Stimulated activated CD8-positive, alpha-beta memory T cell treated with anti-CD3 and anti-CD28 coated beads, Interleukin-7, amount 100 ng/mL, for 1 hour (primary cell): ENCODE measurements around the gene DEFB108B.
"Not testable (repeated sequence)": the region's sequence is repeated elsewhere in the genome, so short reads cannot be mapped to it uniquely, and the experiment has no call there.

Experiments used
- DNase-seq, 2 donors: peaks; one replicate each; pipeline ENCODE4 v3.0.0-alpha.2; 2020; ENCODE audit warnings: low read depth in 2 of 2

DEFB108B gene, protein sequence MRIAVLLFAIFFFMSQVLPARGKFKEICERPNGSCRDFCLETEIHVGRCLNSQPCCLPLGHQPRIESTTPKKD

DNA sequence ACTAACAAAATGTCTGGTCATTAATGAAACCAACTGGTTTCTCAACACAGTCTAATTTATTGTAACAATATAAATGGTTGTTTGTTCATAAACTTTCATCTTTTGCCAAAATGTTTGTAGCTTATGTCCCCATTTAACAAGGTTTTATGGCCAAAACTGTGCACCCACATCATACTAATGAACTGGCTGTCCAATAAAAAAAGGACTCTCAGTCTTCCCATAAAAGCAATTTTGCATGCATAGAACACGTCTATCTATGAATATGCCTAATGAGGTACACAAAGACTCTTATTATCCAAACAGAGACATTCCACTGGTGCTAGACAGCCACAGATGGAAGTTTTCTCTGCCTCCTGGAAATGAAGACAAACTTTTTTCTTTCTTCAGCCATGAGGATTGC lies at the start of gene DEFB108B:
Gene DEFB108B, plus strand, starts transcription at position 390 of the 400 bp plus-strand sequence. Its CDS starts 0 bp downstream, at position 390.
- not testable (repeated sequence) for DNase-seq

GRCh38 chr11:71786114-71786847 lies 46.7 kb upstream of the DEFB108B start:
- DNase-seq = not testable (repeated sequence)

GRCh38 chr11:71786848-71787097 lies 46.2 kb upstream of the DEFB108B start:
- DNase-seq = peak; percentile 92 to 98

DNA sequence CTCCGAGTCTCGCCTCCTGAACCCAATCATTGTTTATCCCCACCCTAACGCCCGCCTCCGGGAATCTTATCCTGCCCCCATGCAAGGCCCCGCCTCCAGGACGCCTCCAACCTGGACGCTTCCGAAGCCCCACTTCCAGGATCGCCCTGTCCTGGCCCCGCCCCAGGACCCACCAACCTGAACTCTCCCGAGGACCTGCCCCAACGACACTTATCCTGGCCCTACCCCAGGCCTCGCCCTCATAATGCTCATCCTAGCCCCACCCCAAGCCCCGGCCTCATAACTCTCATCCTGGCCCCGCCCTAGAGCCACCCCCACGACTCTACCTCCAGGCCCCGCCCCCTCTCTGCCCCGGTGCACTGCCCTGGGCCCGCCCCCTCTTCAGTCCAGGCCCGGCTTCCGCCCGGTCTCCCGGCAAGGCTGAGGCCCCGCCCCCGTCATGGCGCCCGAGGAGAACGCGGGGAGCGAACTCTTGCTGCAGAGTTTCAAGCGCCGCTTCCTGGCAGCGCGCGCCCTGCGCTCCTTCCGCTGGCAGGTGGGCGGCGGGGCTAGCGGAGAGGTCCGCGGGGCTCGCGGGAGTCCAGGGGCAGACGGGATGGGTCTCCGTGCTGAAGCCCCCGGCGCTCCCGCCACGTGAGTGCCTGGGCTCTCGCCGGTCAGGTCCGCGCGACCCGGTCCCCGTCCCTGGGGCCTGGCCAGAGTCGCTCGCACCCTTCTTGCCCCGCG lies 45.7 kb upstream of the DEFB108B start:
- peak; percentile 69 to 74 for DNase-seq

- DNase-seq = not testable (repeated sequence)
Measured at GRCh38 chr11:71787824-71788454, 45.1 kb upstream of the DEFB108B start.

DNA sequence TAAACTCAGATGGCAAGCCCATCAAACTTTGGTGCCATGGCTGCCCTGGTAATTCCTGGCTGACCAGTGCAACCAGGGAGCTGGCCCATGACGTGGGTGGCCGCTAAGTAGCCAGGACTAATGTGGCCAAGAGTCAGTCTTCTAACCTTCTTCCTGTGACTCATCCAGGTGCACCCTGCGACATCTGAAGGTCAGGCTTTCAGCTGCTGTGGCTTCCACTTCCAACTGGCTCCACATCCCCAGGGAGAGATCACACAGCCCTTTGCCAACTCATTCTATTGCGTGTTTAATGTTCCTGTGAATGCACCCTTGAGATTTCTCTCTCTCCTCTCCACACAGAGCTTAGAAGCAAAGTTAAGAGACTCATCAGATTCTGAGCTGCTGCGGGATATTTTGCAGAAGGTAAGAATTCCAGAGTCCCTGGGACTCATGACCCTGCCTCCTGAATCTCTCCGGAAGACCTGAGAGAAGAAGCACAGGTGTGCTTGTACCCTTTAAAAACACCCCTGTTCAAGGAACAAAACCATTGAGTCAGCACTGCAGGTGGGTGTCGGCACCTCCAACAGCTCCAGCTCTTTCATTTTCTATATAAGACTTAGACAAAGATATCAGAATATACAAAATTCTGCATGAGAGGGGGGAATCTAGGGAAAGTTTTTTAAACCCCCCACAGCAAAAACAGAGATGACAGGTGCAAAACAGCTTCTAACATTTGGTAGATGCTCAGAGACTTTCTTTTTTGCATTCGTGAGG lies 43.4 kb upstream of the DEFB108B start:
- not testable (repeated sequence) for DNase-seq

GRCh38 chr11:71791111-71791510 lies 41.9 kb upstream of the DEFB108B start:
- not testable (repeated sequence) for DNase-seq

- peak; percentile 16 to 23 for DNase-seq
Measured at GRCh38 chr11:71792621-71793235, 40.3 kb upstream of the DEFB108B start.

DNA sequence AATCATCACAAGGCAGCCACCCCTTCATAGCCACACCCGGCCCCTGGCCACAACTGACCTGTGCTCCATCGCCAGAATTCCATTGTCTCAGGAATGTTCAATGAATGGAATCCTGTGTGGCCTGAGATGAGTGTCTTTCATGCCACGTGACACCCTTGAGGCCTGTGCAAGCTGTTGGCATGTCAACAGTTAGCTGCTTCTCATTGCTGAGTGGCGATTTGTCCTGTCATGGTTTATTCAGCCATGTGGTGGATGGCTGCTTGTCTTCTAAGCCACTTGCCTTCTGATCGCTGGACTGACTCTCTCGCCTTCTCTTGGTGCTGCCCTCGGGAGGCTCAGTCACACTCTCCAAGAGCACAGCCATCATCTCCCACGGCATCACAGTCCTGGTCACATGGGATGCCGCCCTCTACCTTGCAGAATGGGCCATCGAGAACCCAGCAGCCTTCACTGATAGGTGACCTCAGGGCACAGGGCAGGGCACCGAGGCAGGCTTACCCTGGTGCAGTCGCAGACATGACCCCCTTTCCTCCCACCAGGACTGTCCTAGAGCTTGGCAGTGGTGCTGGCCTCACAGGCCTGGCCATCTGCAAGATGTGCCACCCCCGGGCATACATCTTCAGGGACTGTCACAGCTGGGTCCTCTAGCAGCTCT lies 38.5 kb upstream of the DEFB108B start:
- not testable (repeated sequence) for DNase-seq

DNA sequence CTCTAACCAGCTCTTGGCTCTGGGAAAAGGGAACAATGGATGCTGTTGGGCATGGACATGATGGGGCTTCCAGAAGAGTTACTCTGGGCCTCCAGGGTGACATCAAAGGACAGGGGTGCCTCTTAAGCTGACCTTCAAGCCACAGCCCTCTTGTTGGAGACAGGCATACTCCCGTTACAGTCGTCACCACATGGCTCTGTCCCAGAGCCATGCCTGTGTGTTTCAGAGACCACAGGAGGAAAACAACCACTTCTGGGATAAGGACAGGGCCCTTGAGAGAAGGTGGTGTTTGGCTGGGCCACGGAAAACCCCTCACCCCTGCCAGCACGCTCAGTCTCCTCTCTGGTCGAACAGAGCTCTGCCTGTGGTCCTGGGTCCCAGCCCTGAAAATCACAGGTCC lies 37.8 kb upstream of the DEFB108B start:
- not testable (repeated sequence) for DNase-seq

DNA sequence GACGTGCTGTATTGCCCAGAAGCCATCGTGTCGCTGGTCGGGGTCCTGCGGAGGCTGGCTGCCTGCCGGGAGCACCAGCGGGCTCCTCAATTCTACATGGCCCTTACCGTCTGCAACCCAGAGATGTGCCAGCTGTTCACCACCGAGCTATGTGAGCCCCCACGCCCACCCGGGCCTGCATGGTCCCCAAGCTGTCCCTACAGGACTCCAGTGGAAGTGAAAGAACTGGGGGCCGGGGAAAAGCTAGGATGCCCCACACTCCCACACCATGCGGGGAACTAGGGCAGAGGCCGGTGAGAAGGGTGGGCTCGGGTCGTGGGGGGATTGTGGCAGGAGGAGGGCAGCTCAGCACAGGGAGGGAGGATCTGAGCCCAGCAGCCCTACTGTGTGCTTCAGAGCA lies 37.0 kb upstream of the DEFB108B start:
- DNase-seq = not testable (repeated sequence)

- DNase-seq = not testable (repeated sequence)
Measured at GRCh38 chr11:71796781-71797180, 36.2 kb upstream of the DEFB108B start.

GRCh38 chr11:71799556-71800128 lies 33.4 kb upstream of the DEFB108B start:
- DNase-seq = not testable (repeated sequence)

- DNase-seq = peak; percentile 65 to 76
Measured at GRCh38 chr11:71800335-71800953, 32.6 kb upstream of the DEFB108B start.

GRCh38 chr11:71801026-71801425 lies 32.0 kb upstream of the DEFB108B start:
- not testable (repeated sequence) for DNase-seq

DNA sequence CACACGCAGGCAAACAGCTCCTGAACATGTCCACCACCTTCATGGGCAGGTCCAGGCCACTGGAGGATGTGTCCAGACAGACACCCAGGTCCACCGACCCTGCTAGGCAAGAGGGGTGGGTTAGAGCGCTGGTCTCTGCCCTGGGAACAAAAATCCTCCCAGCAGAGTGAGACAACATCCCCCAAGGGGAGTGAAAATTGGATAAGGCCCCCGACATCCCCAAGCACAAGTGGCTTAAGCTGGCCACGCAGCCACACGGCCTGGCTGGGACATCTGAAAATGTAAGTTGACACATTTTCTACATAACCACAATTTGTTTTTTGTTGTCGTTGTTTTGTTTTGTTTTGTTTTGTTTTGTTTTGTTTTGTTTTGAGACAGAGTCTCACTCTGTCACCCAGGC lies 30.1 kb upstream of the DEFB108B start:
- not testable (repeated sequence) for DNase-seq

- not testable (repeated sequence) for DNase-seq
Measured at GRCh38 chr11:71804158-71804947, 28.6 kb upstream of the DEFB108B start.

- DNase-seq = not testable (repeated sequence)
Measured at GRCh38 chr11:71812529-71812928, 20.5 kb upstream of the DEFB108B start.
